Vagina (tissue), 2 donors: Measurements from ENCODE around the gene MAP7D3. TPM values are rescaled to one million over a fixed set of nuclear protein-coding genes. Genes with fewer than 3 reads are reported as not detected.

Experiments
- DNase-seq, 2 donors: peaks; one replicate each; pipeline ENCODE4 v3.0.0-alpha.2; 2017; ENCODE audit errors: extremely low spot score in 2 of 2
- H3K27ac ChIP-seq: fragments of 200-600 bp; sonication (generic); one replicate; pipeline ENCODE4 v1.5.1; 2019
- H3K27me3 ChIP-seq: fragments of 200-600 bp; sonication (generic); one replicate; pipeline ENCODE4 v1.5.1; 2019
- H3K36me3 ChIP-seq, 2 donors: fragments of 200-600 bp; sonication (generic); one replicate each; pipeline ENCODE4 v1.5.1; 2017 to 2019
- H3K4me1 ChIP-seq: fragments of 200-600 bp; sonication (generic); one replicate; pipeline ENCODE4 v1.5.1; 2019
- H3K4me3 ChIP-seq, 2 donors: fragments of 200-600 bp; sonication (generic); 1 replicate in 1 of 2; 2 replicates in 1 of 2; pipeline ENCODE4 v1.5.1; 2016 to 2019
- H3K9me3 ChIP-seq: fragments of 200-600 bp; sonication (generic); one replicate; pipeline ENCODE4 v1.5.1; 2019
- CTCF ChIP-seq, 3 experiments: fragments of 450-650 bp in 2 of 3; fragments of 200-600 bp in 1 of 3; sonication (generic) in 1 of 3; IDR thresholded peaks; one replicate each; pipeline ENCODE4 v1.5.1; 2017 to 2019; ENCODE audit warnings: antibody characterized with exemption in 3 of 3, mild to moderate bottlenecking in 2 of 3, moderate library complexity in 2 of 3
- POLR2A ChIP-seq, 2 donors: fragments of 450-650 bp; IDR thresholded peaks; one replicate each; pipeline ENCODE4 v1.6.1; 2017; ENCODE audit warnings: antibody characterized with exemption in 2 of 2, mild to moderate bottlenecking in 2 of 2, moderate library complexity in 2 of 2
- POLR2AphosphoS5 ChIP-seq, 2 donors: sonication (generic); formaldehyde crosslinking; IDR thresholded peaks; one replicate each; pipeline ENCODE4 v1.9.0; 2017; ENCODE audit warnings: antibody characterized with exemption in 2 of 2, mild to moderate bottlenecking in 2 of 2, low read depth in 1 of 2; ENCODE audit not compliant: insufficient read depth in 1 of 2
- intact Hi-C: fragments of 100-400 bp; cut with DNase I; formaldehyde crosslinking; loops from one replicate; pipeline ENCODE4 v1.15.1; 2023
- total RNA-seq: library from RNA; depleted of rRNA; stranded (reverse); fragments of >200 nt; gene quantifications from one replicate; pipeline ENCODE4 v1.2.3, GENCODE V29; 2016

Gene MAP7D3
- total RNA-seq, 1 donor from 2014 or later = 15.0 TPM

- no peaks in the 10 kb centered on the region for H3K36me3 ChIP-seq
- intact Hi-C loops = loop anchor here (5.0 kb wide), 1 partner anchor 241 kb away; no protein-coding TSS in a partner anchor
- DNase-seq = no peak
- H3K9me3 ChIP-seq = no peaks in the 10 kb centered on the region
- H3K27me3 ChIP-seq = no peaks in the 10 kb centered on the region
- H3K4me1 ChIP-seq = no peaks in the 10 kb centered on the region
- H3K27ac ChIP-seq = no peak overlapping the region
- TF ChIP-seq POLR2A (IDR thresholded peaks at IDR 0.05) (no peak), CTCF (IDR thresholded peaks at IDR 0.05) (peak in 2 of 3 experiments; percentile 47 to 55), POLR2AphosphoS5 (IDR thresholded peaks at IDR 0.05; ENCODE audit: insufficient read depth in 1 of 2, low read depth in 1 of 2) (no peak)
- H3K4me3 ChIP-seq = no peak overlapping the region
Observed at GRCh38 chrX:136268051-136269048, 17.1 kb upstream of the MAP7D3 start.

- no peak for TF ChIP-seq POLR2A (IDR thresholded peaks at IDR 0.05)
- no peak for TF ChIP-seq POLR2AphosphoS5 (IDR thresholded peaks at IDR 0.05; ENCODE audit: insufficient read depth in 1 of 2, low read depth in 1 of 2)
- no peak for TF ChIP-seq CTCF (IDR thresholded peaks at IDR 0.05)
- Histone ChIP-seq H3K4me3 (no peak overlapping the region), H3K27ac (no peak overlapping the region), H3K9me3 (no peaks in the 10 kb centered on the region), H3K4me1 (no peaks in the 10 kb centered on the region), H3K36me3 (no peaks in the 10 kb centered on the region), H3K27me3 (no peaks in the 10 kb centered on the region)
- intact Hi-C loops = loop anchor here (5.0 kb wide), 1 partner anchor 240 kb away; no protein-coding TSS in a partner anchor
- no peak for DNase-seq
Observed at GRCh38 chrX:136266828-136267227, 15.6 kb upstream of the MAP7D3 start.

GRCh38 chrX:136262812-136263315 is 11.7 kb upstream of the MAP7D3 start:
- no peaks in the 10 kb centered on the region for H3K9me3 ChIP-seq
- H3K27ac ChIP-seq = no peak overlapping the region
- TF ChIP-seq POLR2A (IDR thresholded peaks at IDR 0.05) (no peak), CTCF (IDR thresholded peaks at IDR 0.05) (no peak), POLR2AphosphoS5 (IDR thresholded peaks at IDR 0.05; ENCODE audit: insufficient read depth in 1 of 2, low read depth in 1 of 2) (no peak)
- no peak overlapping the region for H3K4me3 ChIP-seq
- intact Hi-C loops = no loop called here
- no peak for DNase-seq
- H3K36me3 ChIP-seq = no peaks in the 10 kb centered on the region
- H3K27me3 ChIP-seq = no peaks in the 10 kb centered on the region
- H3K4me1 ChIP-seq = no peaks in the 10 kb centered on the region

- H3K4me1 ChIP-seq = no peaks in the 10 kb centered on the region
- intact Hi-C loops = no loop called here
- TF ChIP-seq POLR2A (IDR thresholded peaks at IDR 0.05) = no peak
Observed at GRCh38 chrX:136262243-136262642, 11.0 kb upstream of the MAP7D3 start.

GRCh38 chrX:136261321-136261720 is 10.1 kb upstream of the MAP7D3 start:
- intact Hi-C loops = no loop called here
- H3K4me3 ChIP-seq = no peak overlapping the region
- no peak for TF ChIP-seq POLR2AphosphoS5 (IDR thresholded peaks at IDR 0.05; ENCODE audit: insufficient read depth in 1 of 2, low read depth in 1 of 2)
- DNase-seq = no peak
- no peaks in the 10 kb centered on the region for H3K4me1 ChIP-seq
- H3K36me3 ChIP-seq = no peaks in the 10 kb centered on the region
- no peak overlapping the region for H3K27ac ChIP-seq
- no peaks in the 10 kb centered on the region for H3K9me3 ChIP-seq
- no peaks in the 10 kb centered on the region for H3K27me3 ChIP-seq

More at GRCh38 chrX:136262243-136262642, 11.0 kb upstream of the MAP7D3 start:
- H3K27ac ChIP-seq = no peak overlapping the region
- no peak overlapping the region for H3K4me3 ChIP-seq
- no peaks in the 10 kb centered on the region for H3K9me3 ChIP-seq
- DNase-seq = no peak
- no peaks in the 10 kb centered on the region for H3K36me3 ChIP-seq
- no peaks in the 10 kb centered on the region for H3K27me3 ChIP-seq

- no peaks in the 10 kb centered on the region for H3K9me3 ChIP-seq
- intact Hi-C loops = no loop called here
- H3K27ac ChIP-seq = no peak overlapping the region
Observed at GRCh38 chrX:136260776-136261175, 9.6 kb upstream of the MAP7D3 start.

More at GRCh38 chrX:136260776-136261175, 9.6 kb upstream of the MAP7D3 start:
- TF ChIP-seq CTCF (IDR thresholded peaks at IDR 0.05) = no peak
- no peaks in the 10 kb centered on the region for H3K36me3 ChIP-seq
- no peaks in the 10 kb centered on the region for H3K27me3 ChIP-seq
- no peak overlapping the region for H3K4me3 ChIP-seq
- DNase-seq = no peak
- no peaks in the 10 kb centered on the region for H3K4me1 ChIP-seq
